HG02970 (cell line): ENCODE measurements around the gene SMC5.
"Not testable (repeated sequence)": the region's sequence is repeated elsewhere in the genome, so short reads cannot be mapped to it uniquely, and the experiment has no call there.

ENCODE experiments used
- ATAC-seq: cut with Tn5 transposase; IDR thresholded peaks from one replicate; pipeline ENCODE4 v1.9.1; 2021; ENCODE audit warnings: mild to moderate bottlenecking, moderate library complexity, moderate number of reproducible peaks; ENCODE audit not compliant: unreplicated experiment, low FRiP score

The SMC5 gene

GRCh38 chr9:70258692-70259511 is at the start of gene SMC5:
SMC5 (plus strand) TSS chr9:70258978; CDS start chr9:70259079, 101 bp downstream.
- peak; percentile 98 for ATAC-seq

DNA sequence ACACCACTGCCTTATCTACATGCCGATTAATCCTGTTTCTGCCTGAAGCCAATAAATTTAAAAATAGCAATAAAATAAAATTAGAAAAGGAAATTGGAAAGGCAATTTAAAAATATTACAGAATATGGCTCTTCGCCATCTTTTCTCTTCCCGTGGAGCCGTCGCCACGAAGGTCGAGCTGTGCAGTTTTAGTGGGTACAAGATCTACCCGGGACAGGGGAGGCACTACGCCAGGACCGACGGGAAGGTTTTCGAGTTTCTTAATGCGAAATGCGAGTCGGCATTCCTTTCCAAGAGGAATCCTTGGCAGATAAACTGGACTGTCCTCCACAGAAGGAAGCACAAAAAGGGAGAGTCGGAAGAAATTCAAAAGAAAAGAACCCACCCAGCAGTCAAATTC is 41.7 kb upstream of the SMC5 start:
- no peak for ATAC-seq

GRCh38 chr9:70218767-70219166 is 40.0 kb upstream of the SMC5 start:
- no peak for ATAC-seq

GRCh38 chr9:70220216-70220615 is 38.6 kb upstream of the SMC5 start:
- no peak for ATAC-seq

DNA sequence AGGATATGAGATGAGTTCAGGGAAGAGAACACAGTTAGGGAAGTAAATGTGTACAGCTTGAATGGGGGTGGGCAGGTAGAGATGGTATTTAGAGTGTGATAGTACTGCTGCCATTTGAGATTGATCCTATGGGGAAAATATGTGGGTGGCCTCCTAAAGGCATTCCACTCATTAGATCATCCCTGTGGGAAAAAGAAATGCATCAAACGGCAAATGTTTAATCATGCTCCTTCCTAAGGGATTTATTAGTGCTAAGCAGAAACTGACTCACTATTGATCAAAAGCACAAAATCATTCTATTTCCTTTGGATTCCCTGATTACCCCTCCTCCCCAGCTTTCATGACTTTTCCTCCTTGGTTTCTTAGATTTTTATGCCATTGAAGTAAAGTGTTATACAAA is 36.4 kb upstream of the SMC5 start:
- ATAC-seq: no peak

DNA sequence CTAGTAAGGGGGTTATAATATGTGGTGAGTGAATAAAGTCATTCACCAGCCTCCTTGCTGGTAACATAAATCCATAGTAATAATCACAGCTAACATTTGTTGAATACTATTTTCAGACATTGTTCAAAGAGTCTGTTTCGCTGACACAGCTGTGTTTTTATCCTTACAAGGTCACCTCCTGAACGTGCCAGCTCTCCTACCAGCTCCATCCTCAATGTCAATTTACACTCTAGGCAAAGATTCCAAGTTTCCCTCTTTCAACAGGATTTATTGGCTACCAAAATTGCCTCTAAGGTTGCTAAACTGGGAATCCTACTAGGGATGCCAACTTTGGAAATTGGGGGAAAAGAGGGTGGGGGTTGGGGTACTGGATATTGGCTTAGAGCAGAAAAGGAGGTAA is 30.7 kb upstream of the SMC5 start:
- ATAC-seq: no peak

GRCh38 chr9:70228611-70229010 is 30.2 kb upstream of the SMC5 start:
- no peak for ATAC-seq

- no peak for ATAC-seq
Observed at GRCh38 chr9:70229026-70229425, 29.8 kb upstream of the SMC5 start.

- ATAC-seq: no peak
Observed at GRCh38 chr9:70229579-70229978, 29.2 kb upstream of the SMC5 start.

DNA sequence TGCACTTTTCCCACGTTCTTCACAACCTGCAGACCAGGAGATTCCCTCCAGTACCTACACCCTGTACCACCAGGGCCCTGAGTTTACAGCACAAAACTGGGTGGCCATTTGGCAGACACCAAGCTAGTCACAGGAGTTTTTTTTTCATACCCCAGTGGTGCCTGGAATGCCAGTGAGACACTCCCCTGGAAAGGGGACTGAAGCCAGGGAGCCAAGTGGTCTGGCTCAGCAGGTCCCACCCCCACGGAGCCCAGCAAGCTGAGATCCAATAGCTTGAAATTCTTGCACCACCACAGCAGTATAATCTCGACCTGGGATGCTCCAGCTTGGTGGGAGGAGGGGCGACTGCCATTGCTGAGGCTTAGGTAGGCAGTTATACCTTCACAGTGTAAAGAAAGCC is 26.3 kb upstream of the SMC5 start:
- ATAC-seq: no peak

GRCh38 chr9:70234208-70234607 is 24.6 kb upstream of the SMC5 start:
- not testable (repeated sequence) for ATAC-seq

- ATAC-seq: not testable (repeated sequence)
Observed at GRCh38 chr9:70245952-70246351, 12.8 kb upstream of the SMC5 start.

DNA sequence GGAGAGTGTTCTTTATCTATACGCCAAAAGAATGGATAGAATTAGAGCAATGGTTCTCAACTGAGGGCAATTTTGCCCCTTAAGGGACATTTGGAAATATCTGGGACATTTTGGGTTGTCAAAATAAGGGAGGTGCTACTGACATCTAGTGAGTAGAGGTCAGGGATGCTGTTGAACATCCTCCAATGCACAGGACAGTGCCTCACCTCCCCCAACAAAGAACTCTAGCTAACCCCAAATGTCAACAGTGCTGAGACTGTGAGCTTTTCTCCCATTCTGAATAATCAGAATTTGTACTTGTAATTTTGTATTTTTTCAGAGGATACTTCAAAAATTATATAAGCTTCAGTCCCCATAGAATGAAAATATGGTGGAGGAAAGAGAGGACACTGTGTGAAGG is 8.6 kb upstream of the SMC5 start:
- no peak for ATAC-seq

DNA sequence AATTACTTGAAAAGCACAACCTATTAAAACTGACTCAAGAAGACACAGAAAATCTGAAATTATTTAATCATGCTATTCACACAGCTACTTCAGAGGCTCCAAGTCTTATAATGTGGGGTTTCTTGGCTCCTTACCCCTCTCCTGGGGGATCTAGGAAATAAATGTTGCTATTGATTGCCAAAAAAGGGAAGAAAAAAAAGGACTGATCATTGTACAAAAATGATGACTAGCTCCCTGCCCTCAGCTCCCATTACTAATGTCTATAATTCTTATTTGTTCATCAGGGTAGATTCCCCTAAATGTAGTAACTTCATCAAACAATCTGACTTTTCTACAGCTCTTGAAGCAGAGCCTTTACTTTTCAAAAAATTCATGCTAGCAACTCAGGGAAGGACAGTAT is 3.3 kb upstream of the SMC5 start:
- ATAC-seq: no peak

- no peak for ATAC-seq
Observed at GRCh38 chr9:70256123-70256551, 2.6 kb upstream of the SMC5 start.

GRCh38 chr9:70257502-70257901 is 1.3 kb upstream of the SMC5 start:
- ATAC-seq: no peak

GRCh38 chr9:70257991-70258691 is 637 bp upstream of the SMC5 start:
- peak; percentile 37 for ATAC-seq

DNA sequence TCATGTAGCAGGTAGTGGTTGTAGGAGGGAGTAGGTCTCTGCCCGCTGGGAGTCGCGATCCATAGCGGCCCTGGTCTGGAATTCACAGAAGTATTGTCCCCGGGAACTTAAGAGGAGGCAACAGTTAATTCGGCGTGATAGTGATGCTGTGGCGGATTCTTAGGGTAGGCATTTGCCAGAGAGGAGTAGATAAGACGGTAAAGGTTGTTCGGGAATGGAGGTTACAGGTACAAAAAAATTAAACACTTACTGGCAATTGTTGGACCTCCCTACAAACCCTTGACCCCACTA is 679 bp downstream of the SMC5 start:
- no peak for ATAC-seq

GRCh38 chr9:70260007-70260443 is 1.2 kb downstream of the SMC5 start:
- ATAC-seq: no peak

- ATAC-seq: no peak
Observed at GRCh38 chr9:70260606-70261005, 1.8 kb downstream of the SMC5 start.

- no peak for ATAC-seq
Observed at GRCh38 chr9:70261131-70261870, 2.5 kb downstream of the SMC5 start.
